K562 (cell line): ENCODE measurements around the gene LMAN2. TPM values are rescaled to one million over a fixed set of nuclear protein-coding genes. Genes with fewer than 3 reads are reported as not detected.
A peak's percentile ranks its signal among the peaks of the same experiment; 100 is the strongest.

Experiments used
- E2F3 ChIP-seq: fragments of 250-450 bp; sonication (Bioruptor Pico); IDR thresholded peaks from 2 replicates; pipeline ENCODE4 v1.4.0; 2020; ENCODE audit warnings: mild to moderate bottlenecking
- FOXM1 ChIP-seq, 2 experiments: fragments of 450-650 bp in 1 of 2; sonication (generic) in 1 of 2; formaldehyde crosslinking in 1 of 2; IDR thresholded peaks; 2 replicates each; pipeline versions ENCODE4 v1.6.1 to v1.9.0; 2017 to 2022; ENCODE audit warnings: low read depth in 2 of 2, mild to moderate bottlenecking in 2 of 2, missing genetic modification reagents in 1 of 2, moderate library complexity in 1 of 2
- HOMEZ ChIP-seq: fragments of 250-450 bp; sonication (Bioruptor Pico); IDR thresholded peaks from 2 replicates; pipeline ENCODE4 v1.4.0; 2020; ENCODE audit warnings: mild to moderate bottlenecking, moderate library complexity
- LCOR ChIP-seq: sonication (generic); formaldehyde crosslinking; IDR thresholded peaks from 2 replicates; pipeline ENCODE4 v1.8.0; 2022; ENCODE audit warnings: mild to moderate bottlenecking, missing genetic modification reagents
- MCM2 ChIP-seq: fragments of 450-650 bp; IDR thresholded peaks from 2 replicates; pipeline ENCODE4 v1.6.1; 2017; ENCODE audit warnings: low read depth, mild to moderate bottlenecking
- MGA ChIP-seq: fragments of 450-650 bp; IDR thresholded peaks from 2 replicates; pipeline ENCODE4 v1.6.1; 2016; ENCODE audit warnings: mild to moderate bottlenecking, moderate library complexity
- TAF1 ChIP-seq: IDR thresholded peaks from 2 replicates; pipeline ENCODE4 v1.6.1; 2011; ENCODE audit warnings: mild to moderate bottlenecking, low read length, moderate library complexity; ENCODE audit not compliant: insufficient read depth, control insufficient read depth, severe bottlenecking; ENCODE audit errors: extremely low read depth
- polyA plus RNA-seq, 8 experiments: library from polyadenylated mRNA; depleted of rRNA in 4 of 8; stranded (reverse) in 5 of 8; unstranded in 3 of 8; fragments of >200 nt; fragmentation: Nextera tagmentation in 2 of 8; fragmentation: Illumina TruSeq in 1 of 8; extraction: Ambion mirVana in 2 of 8; extraction: Trizol in 1 of 8; gene quantifications; 2 replicates each; pipeline versions ENCODE4 v1.2.1 to v1.2.3, GENCODE V29; 2011 to 2014; ENCODE audit warnings: inconsistent platforms in 1 of 8, missing spikeins in 1 of 8
- total RNA-seq, 7 experiments: library from RNA; depleted of rRNA in 6 of 7; stranded (reverse); fragments of >200 nt in 6 of 7; fragmentation: Illumina TruSeq in 2 of 7; extraction: Trizol in 2 of 7; gene quantifications; 2 replicates each; pipeline versions ENCODE4 v1.2.1 to v1.2.3, GENCODE V29; 2011 to 2021; ENCODE audit warnings: low replicate concordance in 1 of 7

The LMAN2 gene
- total and polyA plus RNA-seq, 9 of the 15 experiments (the other 6 are each of a cell fraction or from before 2014, with no cell fraction given) = 2.7 to 254 (median 136) TPM

- TF ChIP-seq MGA = peak; percentile 83
- no peak for TF ChIP-seq MCM2
- TF ChIP-seq E2F3 = peak; percentile 92
- TF ChIP-seq FOXM1 (IDR thresholded peaks at IDR 0.05; ENCODE audit: low read depth) = peak; percentile 99
- TF ChIP-seq FOXM1 (CRISPR knock-in tag; IDR thresholded peaks at IDR 0.05; ENCODE audit: low read depth) = peak; percentile 96
- TF ChIP-seq TAF1 = peak; percentile 43
- TF ChIP-seq HOMEZ (CRISPR knock-in tag) = no peak
- TF ChIP-seq LCOR (CRISPR knock-in tag) = peak; percentile 88
Measured at GRCh38 chr5:177311723-177312648, 39.5 kb downstream of the LMAN2 start, which contains the start of gene MXD3 (continued).
